WTC11 (cell line): ENCODE results near the gene GPR89B. TPM values are rescaled to one million over a fixed set of nuclear protein-coding genes. Genes with fewer than 3 reads are reported as not detected.

Experiments used
- ATAC-seq: fragments of 200-7000 bp; cut with Tn5 transposase; 2 replicates; pipeline ENCODE4 v1.10.0; 2021; ENCODE audit warnings: mild to moderate bottlenecking, moderate library complexity
- CTCF ChIA-PET: fragments of 300-600 bp; sonication (Branson Sonifier 250); formaldehyde crosslinking; loops from one replicate; lab custom pipeline; 2021; ENCODE audit warnings: antibody characterized with exemption; lab: Charles Lee
- POLR2A ChIA-PET: fragments of 350-600 bp; sonication (Branson Sonifier 250); formaldehyde crosslinking; loops from one replicate; lab custom pipeline; 2021; ENCODE audit warnings: antibody characterized with exemption; lab: Charles Lee
- DNase-seq: peaks from one replicate; pipeline ENCODE4 v3.0.0; 2021; ENCODE audit warnings: low spot score
- H3K27ac Mint-ChIP-seq: 2 replicates; pipeline ENCODE4 v1.8.0; 2021; ENCODE audit warnings: mixed read lengths
- H3K27me3 Mint-ChIP-seq: 2 replicates; pipeline ENCODE4 v1.8.0; 2021; ENCODE audit warnings: low read depth, mild to moderate bottlenecking, moderate library complexity, mixed read lengths
- H3K36me3 Mint-ChIP-seq: 2 replicates; pipeline ENCODE4 v1.8.0; 2021; ENCODE audit warnings: mixed read lengths
- H3K4me1 Mint-ChIP-seq: 2 replicates; pipeline ENCODE4 v1.8.0; 2022; ENCODE audit warnings: mixed read lengths
- H3K4me3 Mint-ChIP-seq: 2 replicates; pipeline ENCODE4 v1.8.0; 2021; ENCODE audit warnings: mild to moderate bottlenecking, moderate library complexity, mixed read lengths
- H3K9me3 Mint-ChIP-seq: 2 replicates; pipeline ENCODE4 v1.8.0; 2021; ENCODE audit warnings: mixed read lengths
- GABPB1 ChIP-seq: sonication (generic); formaldehyde crosslinking; IDR thresholded peaks from 2 replicates; pipeline ENCODE4 v1.8.1; 2023; ENCODE audit warnings: mild to moderate bottlenecking, missing genetic modification reagents
- IRF2 ChIP-seq: sonication (generic); formaldehyde crosslinking; IDR thresholded peaks from 2 replicates; pipeline ENCODE4 v1.8.0; 2022; ENCODE audit warnings: low read depth, missing genetic modification reagents, borderline replicate concordance
- JUN ChIP-seq: sonication (generic); formaldehyde crosslinking; IDR thresholded peaks from 2 replicates; pipeline ENCODE4 v1.8.0; 2023; ENCODE audit warnings: mild to moderate bottlenecking, missing genetic modification reagents
- NFATC4 ChIP-seq: fragments of 250-450 bp; sonication (Bioruptor Pico); IDR thresholded peaks from 2 replicates; pipeline ENCODE4 v1.9.0; 2021; ENCODE audit warnings: mild to moderate bottlenecking
- NFE2L1 ChIP-seq: sonication (generic); formaldehyde crosslinking; IDR thresholded peaks from 2 replicates; pipeline ENCODE4 v1.8.1; 2023; ENCODE audit warnings: missing genetic modification reagents
- NR2C2 ChIP-seq: sonication (generic); formaldehyde crosslinking; IDR thresholded peaks from 2 replicates; pipeline ENCODE4 v1.8.0; 2022; ENCODE audit warnings: mild to moderate bottlenecking, missing genetic modification reagents
- NR3C1 ChIP-seq: sonication (generic); formaldehyde crosslinking; conservative IDR thresholded peaks from 2 replicates; pipeline ENCODE4 v1.8.1; 2023; ENCODE audit warnings: low read depth, mild to moderate bottlenecking, missing genetic modification reagents
- RORB ChIP-seq: fragments of 250-450 bp; sonication (Bioruptor Pico); IDR thresholded peaks from 2 replicates; pipeline ENCODE4 v1.9.0; 2021; ENCODE audit warnings: mild to moderate bottlenecking
- SMAD4 ChIP-seq: sonication (generic); formaldehyde crosslinking; IDR thresholded peaks from 2 replicates; pipeline ENCODE4 v1.8.0; 2022; ENCODE audit warnings: mild to moderate bottlenecking, missing genetic modification reagents
- SOX15 ChIP-seq: fragments of 250-450 bp; sonication (Bioruptor Pico); IDR thresholded peaks from 2 replicates; pipeline ENCODE4 v1.9.0; 2021; ENCODE audit warnings: mild to moderate bottlenecking
- ZBTB21 ChIP-seq: sonication (generic); formaldehyde crosslinking; IDR thresholded peaks from 2 replicates; pipeline ENCODE4 v1.8.1; 2023; ENCODE audit warnings: mild to moderate bottlenecking, missing genetic modification reagents, borderline replicate concordance
- ZNF219 ChIP-seq: sonication (generic); formaldehyde crosslinking; IDR thresholded peaks from 2 replicates; pipeline ENCODE4 v1.8.0; 2023; ENCODE audit warnings: missing genetic modification reagents, mild to moderate bottlenecking, borderline replicate concordance
- ZNF232 ChIP-seq: sonication (generic); formaldehyde crosslinking; IDR thresholded peaks from 2 replicates; pipeline ENCODE4 v1.8.0; 2022; ENCODE audit warnings: mild to moderate bottlenecking, missing genetic modification reagents
- ZNF396 ChIP-seq: fragments of 250-450 bp; sonication (Bioruptor Pico); IDR thresholded peaks from 2 replicates; pipeline ENCODE4 v1.8.0; 2021; ENCODE audit warnings: mild to moderate bottlenecking, moderate library complexity, borderline replicate concordance
- ZNF671 ChIP-seq: fragments of 250-450 bp; sonication (Bioruptor Pico); IDR thresholded peaks from 2 replicates; pipeline ENCODE4 v1.8.0; 2021; ENCODE audit warnings: mild to moderate bottlenecking
- total RNA-seq: library from RNA; stranded (reverse); gene quantifications from 3 replicates; pipeline ENCODE4 v1.2.3, GENCODE V29; 2021
- TF ChIP-seq, protein P1 (sequence below): sonication (generic); formaldehyde crosslinking; IDR thresholded peaks from 2 replicates; pipeline ENCODE4 v1.8.1; 2022; ENCODE audit warnings: mild to moderate bottlenecking, missing genetic modification reagents, moderate library complexity, borderline replicate concordance
- TF ChIP-seq, protein P2 (sequence below): sonication (generic); formaldehyde crosslinking; IDR thresholded peaks from 2 replicates; pipeline ENCODE4 v1.8.1; 2022; ENCODE audit warnings: mild to moderate bottlenecking, moderate library complexity, missing genetic modification reagents
- TF ChIP-seq, protein P3 (sequence below): sonication (generic); formaldehyde crosslinking; IDR thresholded peaks from 2 replicates; pipeline ENCODE4 v1.8.0; 2022; ENCODE audit warnings: mild to moderate bottlenecking, missing genetic modification reagents
- TF ChIP-seq, protein P4 (sequence below): sonication (generic); formaldehyde crosslinking; IDR thresholded peaks from 2 replicates; pipeline ENCODE4 v1.8.0; 2022; ENCODE audit warnings: missing genetic modification reagents

GPR89B gene
- total RNA-seq, 1 experiment from 2014 or later = 16.3 TPM

DNA sequence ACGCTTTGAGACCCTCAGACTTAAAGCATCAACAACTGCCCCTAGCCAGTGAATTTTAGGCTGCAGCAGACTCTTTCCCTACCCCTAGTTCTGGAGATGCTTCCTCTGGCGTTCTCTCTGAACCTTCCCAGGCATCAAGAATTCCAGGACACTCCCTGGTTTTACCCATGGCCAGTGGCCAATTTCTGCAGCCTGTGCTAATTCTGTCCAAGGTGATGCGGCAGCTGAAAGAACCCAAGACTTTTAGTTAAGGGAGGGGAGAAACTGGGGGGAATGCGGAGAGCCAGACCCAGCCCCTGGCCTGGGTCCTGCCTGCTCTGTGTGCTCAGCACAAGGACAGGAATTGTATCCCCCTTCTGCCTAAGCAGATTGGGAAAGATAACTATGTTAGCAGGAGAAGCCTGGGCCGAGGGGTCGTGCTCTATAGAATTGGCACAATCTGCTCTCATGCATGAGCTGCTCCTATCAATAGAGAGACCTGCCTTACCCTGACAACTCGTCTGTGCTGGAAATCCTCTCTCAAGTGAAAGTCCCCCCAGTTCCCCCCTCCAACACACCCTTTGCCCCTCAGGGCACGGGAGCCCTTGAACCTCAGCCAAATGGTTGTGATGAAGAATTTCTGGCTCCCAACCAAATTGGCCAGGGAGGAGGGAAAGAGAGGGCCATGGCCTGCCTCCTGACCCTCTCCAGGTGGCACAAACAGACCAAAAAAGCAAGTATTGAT, 31.0 kb upstream of the GPR89B start:
- DNase-seq (no peak), ATAC-seq (no peak)
- H3K9me3 Mint-ChIP-seq = no peaks in the 10 kb centered on the region
- TF ChIP-seq NFATC4 (CRISPR knock-in tag) = no peak
- no peak for TF ChIP-seq SOX15 (CRISPR knock-in tag)
- TF ChIP-seq ZNF232 = no peak
- TF ChIP-seq GABPB1 (CRISPR knock-in tag) = no peak
- TF ChIP-seq NFE2L1 (CRISPR knock-in tag) = no peak
- no peak for TF ChIP-seq RORB (CRISPR knock-in tag)
- no peak for TF ChIP-seq NR3C1 (CRISPR knock-in tag)
- TF ChIP-seq SMAD4 (CRISPR knock-in tag) = no peak
- H3K4me1 Mint-ChIP-seq = peaks cover 8% of the 10 kb centered on the region
- no peak overlapping the region for H3K4me3 Mint-ChIP-seq
- H3K27ac Mint-ChIP-seq = no peak overlapping the region
- H3K27me3 Mint-ChIP-seq = peaks cover 3% of the 10 kb centered on the region
- CTCF ChIA-PET = interaction anchor here (0.9 kb wide), 1 partner anchor 172 kb away, joined by 3 read pairs; no protein-coding TSS in a partner anchor
- POLR2A ChIA-PET = no interaction called here
- no peaks in the 10 kb centered on the region for H3K36me3 Mint-ChIP-seq

DNA sequence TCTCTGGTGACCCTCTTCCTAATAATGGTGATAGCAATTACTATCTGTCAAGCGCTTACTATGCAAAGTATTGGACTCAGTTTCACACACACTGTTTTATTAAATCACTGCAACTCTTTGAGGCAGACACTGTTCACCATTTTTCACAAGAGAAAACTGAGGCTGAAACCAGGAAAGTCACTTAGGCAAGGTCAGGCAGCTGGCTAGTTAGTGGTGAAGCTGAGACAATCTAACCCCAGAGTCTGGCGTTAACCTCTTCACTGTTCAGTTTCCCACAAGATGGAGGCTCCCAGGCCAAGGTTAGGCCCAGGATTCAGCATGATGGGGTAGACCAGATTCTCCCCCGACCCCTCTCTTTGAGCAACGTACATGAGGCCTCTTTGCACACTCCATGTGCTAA, 30.4 kb upstream of the GPR89B start:
- CTCF ChIA-PET = no interaction called here
- TF ChIP-seq NR3C1 (CRISPR knock-in tag) (no peak), ZNF671 (CRISPR knock-in tag) (no peak), JUN (CRISPR knock-in tag) (no peak), ZNF396 (no peak), ZBTB21 (CRISPR knock-in tag) (no peak)
- TF ChIP-seq, protein P1, sequence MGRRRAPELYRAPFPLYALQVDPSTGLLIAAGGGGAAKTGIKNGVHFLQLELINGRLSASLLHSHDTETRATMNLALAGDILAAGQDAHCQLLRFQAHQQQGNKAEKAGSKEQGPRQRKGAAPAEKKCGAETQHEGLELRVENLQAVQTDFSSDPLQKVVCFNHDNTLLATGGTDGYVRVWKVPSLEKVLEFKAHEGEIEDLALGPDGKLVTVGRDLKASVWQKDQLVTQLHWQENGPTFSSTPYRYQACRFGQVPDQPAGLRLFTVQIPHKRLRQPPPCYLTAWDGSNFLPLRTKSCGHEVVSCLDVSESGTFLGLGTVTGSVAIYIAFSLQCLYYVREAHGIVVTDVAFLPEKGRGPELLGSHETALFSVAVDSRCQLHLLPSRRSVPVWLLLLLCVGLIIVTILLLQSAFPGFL = no peak
- TF ChIP-seq, protein P2, sequence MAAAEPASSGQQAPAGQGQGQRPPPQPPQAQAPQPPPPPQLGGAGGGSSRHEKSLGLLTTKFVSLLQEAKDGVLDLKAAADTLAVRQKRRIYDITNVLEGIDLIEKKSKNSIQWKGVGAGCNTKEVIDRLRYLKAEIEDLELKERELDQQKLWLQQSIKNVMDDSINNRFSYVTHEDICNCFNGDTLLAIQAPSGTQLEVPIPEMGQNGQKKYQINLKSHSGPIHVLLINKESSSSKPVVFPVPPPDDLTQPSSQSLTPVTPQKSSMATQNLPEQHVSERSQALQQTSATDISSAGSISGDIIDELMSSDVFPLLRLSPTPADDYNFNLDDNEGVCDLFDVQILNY (CRISPR knock-in tag) = no peak
- TF ChIP-seq, protein P3, sequence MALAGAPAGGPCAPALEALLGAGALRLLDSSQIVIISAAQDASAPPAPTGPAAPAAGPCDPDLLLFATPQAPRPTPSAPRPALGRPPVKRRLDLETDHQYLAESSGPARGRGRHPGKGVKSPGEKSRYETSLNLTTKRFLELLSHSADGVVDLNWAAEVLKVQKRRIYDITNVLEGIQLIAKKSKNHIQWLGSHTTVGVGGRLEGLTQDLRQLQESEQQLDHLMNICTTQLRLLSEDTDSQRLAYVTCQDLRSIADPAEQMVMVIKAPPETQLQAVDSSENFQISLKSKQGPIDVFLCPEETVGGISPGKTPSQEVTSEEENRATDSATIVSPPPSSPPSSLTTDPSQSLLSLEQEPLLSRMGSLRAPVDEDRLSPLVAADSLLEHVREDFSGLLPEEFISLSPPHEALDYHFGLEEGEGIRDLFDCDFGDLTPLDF (CRISPR knock-in tag) = no peak
- TF ChIP-seq, all 79 proteins: peak for 0
- 0 out of 2 replicates have a peak, but pooled peaks cover 2% of the 10 kb centered on the region for H3K4me1 Mint-ChIP-seq
- ATAC-seq = no peak
- H3K4me3 Mint-ChIP-seq = no peak overlapping the region
- H3K27ac Mint-ChIP-seq = no peak overlapping the region
- DNase-seq = no peak
- POLR2A ChIA-PET = no interaction called here
- H3K9me3 Mint-ChIP-seq = no peaks in the 10 kb centered on the region
- H3K27me3 Mint-ChIP-seq = peaks cover 3% of the 10 kb centered on the region
- no peaks in the 10 kb centered on the region for H3K36me3 Mint-ChIP-seq

DNA sequence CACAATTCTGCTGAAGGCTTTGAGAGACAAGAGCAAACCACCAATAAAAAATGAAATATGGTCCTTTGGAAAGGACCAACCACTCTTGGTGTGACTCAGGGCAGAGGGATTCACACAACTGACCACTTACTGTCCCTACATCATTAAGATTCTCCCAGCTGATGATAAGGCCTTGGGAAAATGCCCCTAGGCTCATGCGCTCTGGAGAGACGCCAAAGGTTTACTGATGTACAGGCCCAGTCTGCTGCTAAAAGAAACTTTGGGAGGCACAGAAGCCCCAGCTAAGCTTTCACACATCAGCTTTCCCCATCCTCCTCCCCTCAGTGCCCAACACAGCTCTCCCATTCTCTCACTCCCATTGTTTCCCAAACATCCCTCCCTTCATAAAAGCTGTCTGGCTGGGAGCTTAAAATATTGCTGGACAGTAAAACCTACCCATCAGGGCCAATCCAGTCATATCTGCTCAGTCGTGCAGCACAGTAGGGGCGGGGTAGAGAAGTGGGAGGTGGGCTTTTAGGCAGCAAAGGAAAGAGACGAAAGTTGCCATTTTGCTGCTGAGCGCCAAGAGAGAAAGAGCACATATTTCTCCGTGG, 25.9 kb upstream of the GPR89B start, which contains the start of gene GJA8:
Gene GJA8 (plus strand): TSS at position 543 of the 593 bp plus-strand sequence. CDS start 5,161 bp downstream, outside the sequence.
- H3K9me3 Mint-ChIP-seq = no peaks in the 10 kb centered on the region
- no peak for TF ChIP-seq SMAD4 (CRISPR knock-in tag)
- TF ChIP-seq, all 79 proteins: peak for 0
- no peaks in the 10 kb centered on the region for H3K4me1 Mint-ChIP-seq
- no peaks in the 10 kb centered on the region for H3K36me3 Mint-ChIP-seq
- H3K4me3 Mint-ChIP-seq = no peak within 1 kb of the TSS
- POLR2A ChIA-PET = no interaction called here
- CTCF ChIA-PET = interaction anchor here (6.9 kb wide), 1 partner anchor 10 kb away, joined by 36 read pairs; no protein-coding TSS in a partner anchor
- no peak within 1 kb of the TSS for H3K27ac Mint-ChIP-seq
- DNase-seq = no peak
- ATAC-seq = no peak
- peaks cover 5% of the 10 kb centered on the region; the same call in 1 of the 2 replicates for H3K27me3 Mint-ChIP-seq

DNA sequence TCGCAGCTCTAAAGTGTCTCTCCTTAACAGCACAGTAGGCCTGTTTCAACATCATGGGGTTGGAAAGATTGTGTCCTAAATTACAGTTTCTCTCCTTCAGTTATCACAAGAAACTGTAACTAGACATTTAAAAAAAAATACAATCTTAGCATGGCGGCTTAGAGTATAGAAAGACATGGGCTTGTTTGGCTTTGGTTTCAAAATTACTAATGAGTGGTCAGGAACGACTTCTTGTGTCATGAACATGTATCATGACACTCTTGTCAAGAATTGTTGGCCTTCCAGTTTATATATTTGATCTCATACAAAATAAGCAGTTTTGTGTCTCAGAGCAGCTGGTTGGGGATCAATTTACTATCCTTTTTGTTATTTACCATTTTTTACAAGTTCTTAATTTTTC, 23.5 kb upstream of the GPR89B start:
- ChIA-PET POLR2A (no interaction called here), CTCF (interaction anchor here (6.9 kb wide), 1 partner anchor 12 kb away, joined by 36 read pairs; no protein-coding TSS in a partner anchor)
- H3K36me3 Mint-ChIP-seq = no peaks in the 10 kb centered on the region
- H3K4me3 Mint-ChIP-seq = no peak overlapping the region
- peaks cover 7% of the 10 kb centered on the region; the same call in 1 of the 2 replicates for H3K27me3 Mint-ChIP-seq
- no peak for DNase-seq
- no peaks in the 10 kb centered on the region for H3K4me1 Mint-ChIP-seq
- no peaks in the 10 kb centered on the region for H3K9me3 Mint-ChIP-seq
- no peak for ATAC-seq
- no peak overlapping the region for H3K27ac Mint-ChIP-seq
- TF ChIP-seq IRF2 (CRISPR knock-in tag) = no peak
- no peak for TF ChIP-seq NR2C2
- no peak for TF ChIP-seq ZNF219
- TF ChIP-seq, protein P4, sequence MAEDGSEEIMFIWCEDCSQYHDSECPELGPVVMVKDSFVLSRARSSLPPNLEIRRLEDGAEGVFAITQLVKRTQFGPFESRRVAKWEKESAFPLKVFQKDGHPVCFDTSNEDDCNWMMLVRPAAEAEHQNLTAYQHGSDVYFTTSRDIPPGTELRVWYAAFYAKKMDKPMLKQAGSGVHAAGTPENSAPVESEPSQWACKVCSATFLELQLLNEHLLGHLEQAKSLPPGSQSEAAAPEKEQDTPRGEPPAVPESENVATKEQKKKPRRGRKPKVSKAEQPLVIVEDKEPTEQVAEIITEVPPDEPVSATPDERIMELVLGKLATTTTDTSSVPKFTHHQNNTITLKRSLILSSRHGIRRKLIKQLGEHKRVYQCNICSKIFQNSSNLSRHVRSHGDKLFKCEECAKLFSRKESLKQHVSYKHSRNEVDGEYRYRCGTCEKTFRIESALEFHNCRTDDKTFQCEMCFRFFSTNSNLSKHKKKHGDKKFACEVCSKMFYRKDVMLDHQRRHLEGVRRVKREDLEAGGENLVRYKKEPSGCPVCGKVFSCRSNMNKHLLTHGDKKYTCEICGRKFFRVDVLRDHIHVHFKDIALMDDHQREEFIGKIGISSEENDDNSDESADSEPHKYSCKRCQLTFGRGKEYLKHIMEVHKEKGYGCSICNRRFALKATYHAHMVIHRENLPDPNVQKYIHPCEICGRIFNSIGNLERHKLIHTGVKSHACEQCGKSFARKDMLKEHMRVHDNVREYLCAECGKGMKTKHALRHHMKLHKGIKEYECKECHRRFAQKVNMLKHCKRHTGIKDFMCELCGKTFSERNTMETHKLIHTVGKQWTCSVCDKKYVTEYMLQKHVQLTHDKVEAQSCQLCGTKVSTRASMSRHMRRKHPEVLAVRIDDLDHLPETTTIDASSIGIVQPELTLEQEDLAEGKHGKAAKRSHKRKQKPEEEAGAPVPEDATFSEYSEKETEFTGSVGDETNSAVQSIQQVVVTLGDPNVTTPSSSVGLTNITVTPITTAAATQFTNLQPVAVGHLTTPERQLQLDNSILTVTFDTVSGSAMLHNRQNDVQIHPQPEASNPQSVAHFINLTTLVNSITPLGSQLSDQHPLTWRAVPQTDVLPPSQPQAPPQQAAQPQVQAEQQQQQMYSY (CRISPR knock-in tag) = no peak
- TF ChIP-seq GABPB1 (CRISPR knock-in tag) = no peak
